Hematopoietic multipotent progenitor cell (in vitro differentiated cells): Measurements from ENCODE around the gene GASK1B. TPM values are rescaled to one million over a fixed set of nuclear protein-coding genes. Genes with fewer than 3 reads are reported as not detected.
A peak's percentile ranks its signal among the peaks of the same experiment; 100 is the strongest.

Source experiments
- DNase-seq, 3 donors: peaks; one replicate each; pipeline ENCODE4 v3.0.0-alpha.2; 2011 to 2015; ENCODE audit warnings: low read depth in 2 of 3, low spot score in 2 of 3
- total RNA-seq: library from RNA; depleted of rRNA; stranded (reverse); fragments of >200 nt; gene quantifications from one replicate; pipeline ENCODE4 v1.2.3, GENCODE V29; 2012

GASK1B gene
- 3.5 TPM for total RNA-seq

GRCh38 chr4:158172261-158173258 is at the start of gene GASK1B:
Gene GASK1B (minus strand): TSS chr4:158173025. CDS start chr4:158171375, 1,650 bp downstream.
- peak in 2 of 3 donors; percentile 51 to 69 for DNase-seq

- DNase-seq = no peak
Measured at GRCh38 chr4:158219623-158220022, 46.8 kb upstream of the GASK1B start.

- no peak for DNase-seq
Measured at GRCh38 chr4:158217763-158218162, 44.9 kb upstream of the GASK1B start.

- DNase-seq = no peak
Measured at GRCh38 chr4:158214856-158215255, 42.0 kb upstream of the GASK1B start.

GRCh38 chr4:158213466-158213865 is 40.6 kb upstream of the GASK1B start:
- DNase-seq = no peak

- DNase-seq = no peak
Measured at GRCh38 chr4:158211222-158211621, 38.4 kb upstream of the GASK1B start.

GRCh38 chr4:158209825-158210807 is 37.3 kb upstream of the GASK1B start, which contains the start of gene TMEM144:
Gene TMEM144 (plus strand): TSS chr4:158210486. CDS start chr4:158212668, 2,182 bp downstream.
- peak in 2 of 3 donors; percentile 86 to 89 for DNase-seq

- DNase-seq = peak in 2 of 3 donors; percentile 53 to 77
Measured at GRCh38 chr4:158208963-158209640, 36.3 kb upstream of the GASK1B start.

GRCh38 chr4:158203929-158204328 is 31.1 kb upstream of the GASK1B start:
- DNase-seq = no peak

- DNase-seq = no peak
Measured at GRCh38 chr4:158203436-158203835, 30.6 kb upstream of the GASK1B start.

GRCh38 chr4:158202481-158202880 is 29.7 kb upstream of the GASK1B start:
- DNase-seq = no peak

- peak in 1 of 3 donors; percentile 31 for DNase-seq
Measured at GRCh38 chr4:158201876-158202275, 29.1 kb upstream of the GASK1B start.

- no peak for DNase-seq
Measured at GRCh38 chr4:158201322-158201721, 28.5 kb upstream of the GASK1B start.

GRCh38 chr4:158200214-158200613 is 27.4 kb upstream of the GASK1B start:
- no peak for DNase-seq

GRCh38 chr4:158197194-158197776 is 24.5 kb upstream of the GASK1B start:
- no peak for DNase-seq

GRCh38 chr4:158195297-158195696 is 22.5 kb upstream of the GASK1B start:
- no peak for DNase-seq

- DNase-seq = peak in 1 of 3 donors; percentile 61
Measured at GRCh38 chr4:158193171-158193749, 20.4 kb upstream of the GASK1B start.

- DNase-seq = no peak
Measured at GRCh38 chr4:158192439-158193158, 19.8 kb upstream of the GASK1B start.

GRCh38 chr4:158190718-158191117 is 17.9 kb upstream of the GASK1B start:
- no peak for DNase-seq
